HG03196 (cell line): ENCODE results near the gene JAKMIP1.
"Not testable (repeated sequence)": the region's sequence is repeated elsewhere in the genome, so short reads cannot be mapped to it uniquely, and the experiment has no call there.

Source experiments
- ATAC-seq: cut with Tn5 transposase; IDR thresholded peaks from one replicate; pipeline ENCODE4 v1.9.1; 2021; ENCODE audit not compliant: unreplicated experiment

The JAKMIP1 gene

GRCh38 chr4:6229671-6230501 lies 29.5 kb upstream of the JAKMIP1 start:
- no peak for ATAC-seq

- no peak for ATAC-seq
Measured at GRCh38 chr4:6229095-6229494, 28.7 kb upstream of the JAKMIP1 start.

- no peak for ATAC-seq
Measured at GRCh38 chr4:6228158-6229067, 28.1 kb upstream of the JAKMIP1 start.

- no peak for ATAC-seq
Measured at GRCh38 chr4:6227412-6228157, 27.2 kb upstream of the JAKMIP1 start.

- no peak for ATAC-seq
Measured at GRCh38 chr4:6226506-6226905, 26.2 kb upstream of the JAKMIP1 start.

GRCh38 chr4:6225469-6225868 lies 25.1 kb upstream of the JAKMIP1 start:
- no peak for ATAC-seq

GRCh38 chr4:6224735-6225134 lies 24.4 kb upstream of the JAKMIP1 start:
- no peak for ATAC-seq

GRCh38 chr4:6222761-6223292 lies 22.5 kb upstream of the JAKMIP1 start:
- ATAC-seq, result no peak

- ATAC-seq, result no peak
Measured at GRCh38 chr4:6221851-6222760, 21.8 kb upstream of the JAKMIP1 start.

GRCh38 chr4:6221301-6221850 lies 21.0 kb upstream of the JAKMIP1 start:
- ATAC-seq, result no peak

GRCh38 chr4:6217716-6218381 lies 17.5 kb upstream of the JAKMIP1 start:
- peak; percentile 59 for ATAC-seq

GRCh38 chr4:6216588-6216987 lies 16.2 kb upstream of the JAKMIP1 start:
- ATAC-seq, result no peak

GRCh38 chr4:6209921-6210320 lies 9.6 kb upstream of the JAKMIP1 start:
- no peak for ATAC-seq

GRCh38 chr4:6209291-6209690 lies 8.9 kb upstream of the JAKMIP1 start:
- not testable (repeated sequence) for ATAC-seq

- ATAC-seq, result no peak
Measured at GRCh38 chr4:6208416-6208815, 8.1 kb upstream of the JAKMIP1 start.

- ATAC-seq, result no peak
Measured at GRCh38 chr4:6207602-6208001, 7.3 kb upstream of the JAKMIP1 start.

- ATAC-seq, result no peak
Measured at GRCh38 chr4:6206771-6207290, 6.5 kb upstream of the JAKMIP1 start.

- no peak for ATAC-seq
Measured at GRCh38 chr4:6205973-6206372, 5.6 kb upstream of the JAKMIP1 start.

GRCh38 chr4:6205567-6205931 lies 5.2 kb upstream of the JAKMIP1 start:
- no peak for ATAC-seq
